KG1 (cell line): ENCODE data around the gene SLC25A23.
A peak's percentile ranks its signal among the peaks of the same experiment; 100 is the strongest.

Experiments
- DNase-seq: peaks from one replicate; lab custom pipeline; 2025; lab: John Stamatoyannopoulos, UW

The SLC25A23 gene

DNA sequence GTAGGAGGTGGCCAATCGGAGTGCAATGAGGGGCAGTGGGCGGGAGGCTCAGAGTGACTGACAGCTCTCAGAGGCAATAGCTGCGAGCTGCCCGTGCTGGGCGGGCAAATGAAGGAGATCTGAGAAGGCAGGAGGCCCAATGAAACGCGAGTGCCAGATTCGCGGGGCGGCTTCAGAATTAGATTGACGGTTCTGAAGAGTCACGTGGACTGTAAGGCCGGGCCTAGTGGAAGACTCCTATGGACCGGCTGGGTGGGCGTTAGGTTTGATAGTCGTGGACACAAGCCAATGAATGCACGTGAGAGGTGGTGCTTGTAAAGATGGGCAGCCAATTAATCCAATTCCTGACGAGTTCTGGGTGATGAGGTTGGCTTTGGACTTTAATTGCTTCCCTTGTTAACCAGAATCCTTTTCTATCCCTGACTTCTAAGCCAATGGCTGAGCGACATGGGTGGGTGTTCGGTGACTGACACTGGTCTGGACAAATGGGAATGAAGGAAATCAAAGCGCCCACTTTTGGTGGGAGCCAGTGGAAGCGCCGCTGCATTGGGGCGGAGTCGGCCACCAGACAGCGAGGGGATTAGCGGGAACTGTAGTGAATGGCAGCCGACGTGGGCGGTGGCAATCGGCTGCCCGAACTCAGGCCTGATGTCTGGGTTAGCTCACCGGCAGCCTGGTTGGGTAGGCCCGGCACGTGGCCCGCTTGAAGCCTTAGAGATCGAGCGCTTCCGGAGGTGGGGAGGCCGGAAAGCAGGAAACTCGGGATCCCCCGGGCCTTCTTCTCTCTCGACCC lies 34.5 kb downstream of the SLC25A23 start:
- DNase-seq: peak; percentile 98

GRCh38 chr19:6424195-6424938 lies 35.2 kb downstream of the SLC25A23 start, which contains the start of gene KHSRP:
Gene KHSRP, minus strand, starts transcription at chr19:6424811. Its CDS starts 110 bp downstream, at chr19:6424701.
- DNase-seq: no peak

DNA sequence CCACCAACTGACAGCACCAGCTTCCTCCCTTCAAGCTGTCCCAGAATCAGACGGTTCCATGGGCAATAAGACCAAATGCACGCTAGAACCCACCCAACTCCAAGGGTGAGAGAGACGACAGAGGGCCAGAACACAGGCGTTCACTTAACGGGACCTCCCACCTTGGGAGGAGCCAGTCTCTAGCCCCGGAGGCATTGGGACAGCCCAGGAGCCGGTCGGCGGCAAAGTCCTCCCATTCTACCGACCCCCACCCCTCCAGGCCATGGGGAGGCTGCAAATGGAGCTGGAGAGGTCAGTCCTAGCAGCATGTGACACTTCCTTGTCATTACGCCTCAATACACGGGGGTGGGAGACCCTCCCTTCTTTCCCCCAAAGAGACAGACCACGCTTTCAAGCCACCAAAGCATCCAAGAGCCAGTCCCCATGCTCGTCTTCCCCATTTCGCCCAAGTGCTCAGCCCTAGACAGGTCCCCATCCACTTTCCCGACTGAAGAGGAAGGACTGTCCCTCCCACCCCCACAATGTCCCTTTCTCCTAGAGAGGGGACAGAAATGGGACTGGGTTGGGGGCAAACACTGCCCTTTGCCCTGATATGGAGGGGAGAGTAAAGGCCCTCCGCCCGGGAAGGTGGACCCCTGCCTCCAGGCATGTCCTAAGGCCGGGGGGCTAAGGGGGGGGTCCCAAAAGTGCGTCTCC lies 35.9 kb downstream of the SLC25A23 start:
- DNase-seq: no peak

DNA sequence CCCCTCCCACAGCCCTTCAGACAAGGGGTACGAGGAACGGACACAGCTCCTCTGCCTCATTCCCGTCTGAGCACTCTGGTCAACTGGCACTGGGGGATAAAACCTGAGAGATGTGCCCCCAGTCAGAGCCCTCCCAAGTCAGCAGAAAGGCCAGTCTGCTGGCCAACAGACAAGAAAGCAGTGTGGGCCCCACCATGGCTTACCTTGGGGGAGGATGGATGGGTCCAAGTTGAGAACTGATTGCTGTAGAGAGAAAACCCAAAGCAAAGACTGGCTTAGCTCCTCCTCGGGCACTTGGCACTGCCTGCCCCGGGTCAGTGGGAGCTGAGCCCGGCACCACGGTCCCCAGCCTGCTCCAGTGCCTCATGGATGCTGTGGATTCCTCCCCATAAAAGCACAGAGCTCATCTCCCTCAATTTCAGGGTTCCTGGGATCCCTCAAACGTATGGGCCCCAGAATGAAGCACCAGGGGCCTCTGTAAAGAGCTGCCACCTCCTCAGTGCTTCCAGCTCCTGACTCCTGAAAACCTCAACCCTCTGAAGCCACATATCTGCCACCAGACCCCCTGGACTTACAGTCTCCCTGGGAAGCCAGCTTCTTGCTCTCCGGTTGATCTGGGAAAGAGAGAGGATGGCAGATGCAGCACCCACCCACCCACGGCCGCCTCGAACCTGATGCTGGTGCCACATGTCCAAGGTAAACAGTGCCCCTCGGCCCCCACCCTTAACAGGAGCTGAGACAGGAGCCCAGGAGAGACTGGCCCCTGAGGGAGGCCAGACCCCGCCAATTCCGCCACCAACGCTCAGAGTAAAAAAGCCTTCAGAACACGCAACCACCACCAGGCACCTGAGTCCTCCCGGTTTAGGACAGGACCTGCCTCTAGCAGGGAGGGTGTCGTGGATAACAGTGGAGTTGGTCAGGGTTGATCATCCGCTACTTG lies 38.2 kb downstream of the SLC25A23 start:
- no peak for DNase-seq

- no peak for DNase-seq
These were observed 41.0 kb downstream of the SLC25A23 start for GRCh38 chr19:6418562-6418932.

DNA sequence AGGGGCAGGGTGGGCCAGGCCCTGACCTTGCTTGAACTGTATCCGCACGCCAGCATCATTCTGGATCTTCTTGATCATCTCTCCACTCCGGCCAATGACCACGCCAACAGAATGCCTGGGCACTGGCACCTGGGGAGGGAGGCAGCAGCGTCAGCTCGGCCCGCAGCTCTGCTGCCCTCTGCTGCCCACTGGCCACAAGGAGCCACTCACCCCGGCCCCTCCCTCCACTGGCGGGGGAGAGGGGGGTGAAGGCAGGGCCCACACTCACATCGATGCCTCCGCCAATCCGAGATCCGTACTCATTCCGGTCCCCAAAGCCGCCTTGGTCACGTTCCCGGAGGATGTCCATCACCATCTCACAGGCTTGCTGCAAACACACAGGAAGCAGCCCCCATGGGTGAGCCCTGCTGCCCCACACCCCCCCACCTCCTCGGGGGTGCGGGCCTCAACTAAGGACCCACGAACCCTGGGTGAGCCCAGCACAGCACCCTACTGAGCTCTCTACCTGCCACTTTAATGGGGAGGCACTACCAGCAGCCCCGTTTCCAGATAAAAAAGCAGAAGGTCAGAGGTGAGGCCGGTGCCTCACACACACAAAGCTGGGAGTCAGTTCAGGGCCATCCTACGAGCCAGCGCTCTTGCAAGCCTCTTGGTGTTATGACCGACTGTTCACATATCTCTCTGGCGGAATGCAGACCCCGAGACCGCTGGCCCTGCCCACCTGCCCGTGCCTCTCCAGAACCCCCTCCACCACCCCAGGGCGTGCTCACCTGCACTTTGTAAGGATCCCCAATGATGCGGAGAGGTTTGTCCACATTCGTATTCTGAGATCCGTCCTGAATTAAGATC lies 41.7 kb downstream of the SLC25A23 start:
- DNase-seq: no peak

GRCh38 chr19:6416658-6417405 lies 42.8 kb downstream of the SLC25A23 start:
- no peak for DNase-seq

GRCh38 chr19:6415591-6416190 lies 43.9 kb downstream of the SLC25A23 start:
- no peak for DNase-seq

DNA sequence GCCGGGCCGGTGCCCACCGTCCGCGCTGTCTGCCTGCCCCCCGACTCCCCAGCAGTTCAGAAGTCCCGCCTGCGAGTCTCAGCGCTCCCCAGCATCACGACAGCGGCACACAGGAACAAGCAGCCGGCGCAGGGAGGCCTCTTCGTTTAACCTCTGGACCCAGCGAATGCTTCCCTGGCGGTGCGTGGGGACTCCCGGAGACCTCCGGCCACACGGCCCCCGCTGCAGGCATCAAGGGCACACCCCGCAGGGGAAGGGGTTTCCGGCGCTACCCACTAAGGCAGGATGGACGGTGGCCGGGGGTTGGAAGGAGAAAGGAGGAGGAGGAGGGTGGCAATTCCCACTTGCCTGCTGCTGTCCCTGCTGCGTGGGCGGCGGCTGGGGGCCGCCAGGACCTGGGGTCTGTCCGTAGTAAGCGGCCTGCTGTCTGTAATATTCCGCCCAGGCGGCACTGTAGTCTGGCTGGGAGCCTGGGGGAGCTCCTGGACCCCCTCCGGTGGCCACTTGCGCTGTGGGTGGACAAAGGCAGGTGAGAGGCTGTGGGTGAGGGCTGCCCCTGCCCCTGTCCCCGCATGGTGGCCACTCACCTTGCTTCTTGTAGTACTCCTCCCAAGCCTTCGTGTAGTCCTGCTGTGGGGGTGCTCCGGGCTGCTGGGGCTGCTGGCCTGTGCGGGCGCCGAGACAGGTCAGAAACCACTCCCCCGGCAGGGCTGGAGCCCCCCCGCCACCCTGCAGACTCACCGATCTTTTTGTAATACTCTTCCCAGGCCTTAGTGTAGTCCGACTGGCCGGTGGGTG lies 44.6 kb downstream of the SLC25A23 start:
- DNase-seq: no peak

DNA sequence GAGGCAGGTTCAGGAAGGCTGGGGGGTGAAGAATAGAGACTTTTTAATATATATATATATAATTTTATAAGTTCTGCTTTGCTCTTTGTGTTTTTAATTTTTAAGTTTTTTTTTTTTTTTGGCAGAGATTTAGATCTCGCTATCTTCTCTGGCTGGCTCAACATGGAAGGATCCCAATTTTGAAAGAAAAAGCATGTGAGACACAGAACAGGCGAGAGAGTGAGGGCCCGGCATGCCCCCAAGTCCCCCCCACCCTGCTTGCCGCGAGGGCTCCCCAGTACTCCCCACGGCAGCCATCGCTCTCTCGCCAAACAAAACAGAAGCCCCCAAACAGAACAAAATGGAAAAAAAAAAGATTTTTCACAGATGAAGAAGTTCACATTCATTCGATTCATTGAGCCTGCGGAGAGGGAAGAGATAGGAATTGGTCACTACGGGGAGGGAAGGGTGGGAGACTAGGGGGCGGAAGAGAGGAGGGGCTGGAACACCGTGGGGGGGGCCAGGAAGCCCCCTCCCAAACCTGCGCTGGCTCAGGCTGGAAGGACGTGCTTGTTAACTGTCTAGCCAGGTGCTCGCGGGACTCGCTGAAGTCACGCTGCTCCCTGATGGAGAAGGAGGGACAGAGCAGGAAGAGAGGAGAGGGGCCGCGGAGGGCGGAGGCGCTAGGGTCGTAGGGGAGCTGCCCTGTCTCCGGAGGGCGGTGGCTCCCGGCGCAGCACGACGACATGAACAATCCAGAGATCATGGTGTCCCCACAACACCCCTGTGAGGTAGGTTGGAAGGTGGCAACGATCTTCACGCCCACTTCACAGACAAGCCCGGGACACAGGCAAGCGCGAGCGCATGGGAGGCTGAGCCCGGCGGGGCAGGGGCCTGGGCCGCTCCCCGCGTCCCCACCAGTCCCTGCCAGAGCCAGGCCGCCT lies 45.6 kb downstream of the SLC25A23 start:
- no peak for DNase-seq

DNA sequence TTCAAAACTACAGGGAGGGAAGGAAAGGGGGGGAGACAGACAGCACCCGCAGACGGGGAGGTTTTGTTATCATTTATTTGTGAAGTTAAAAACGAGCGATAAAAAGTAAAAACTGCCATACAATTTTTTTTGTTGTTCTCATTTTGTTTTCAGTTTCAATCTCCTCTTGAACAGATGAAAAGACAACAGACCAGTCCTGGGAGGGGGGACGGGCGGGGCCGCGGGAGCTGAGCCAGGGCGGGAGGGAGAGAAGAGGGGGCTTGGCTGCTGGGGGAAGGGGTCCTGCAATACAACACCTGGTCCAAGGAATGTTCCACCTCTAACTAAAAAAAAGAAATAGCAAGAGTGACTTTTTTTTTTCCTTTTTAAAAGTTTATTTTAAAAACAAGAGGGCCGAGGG lies 46.3 kb downstream of the SLC25A23 start:
- DNase-seq: no peak

DNA sequence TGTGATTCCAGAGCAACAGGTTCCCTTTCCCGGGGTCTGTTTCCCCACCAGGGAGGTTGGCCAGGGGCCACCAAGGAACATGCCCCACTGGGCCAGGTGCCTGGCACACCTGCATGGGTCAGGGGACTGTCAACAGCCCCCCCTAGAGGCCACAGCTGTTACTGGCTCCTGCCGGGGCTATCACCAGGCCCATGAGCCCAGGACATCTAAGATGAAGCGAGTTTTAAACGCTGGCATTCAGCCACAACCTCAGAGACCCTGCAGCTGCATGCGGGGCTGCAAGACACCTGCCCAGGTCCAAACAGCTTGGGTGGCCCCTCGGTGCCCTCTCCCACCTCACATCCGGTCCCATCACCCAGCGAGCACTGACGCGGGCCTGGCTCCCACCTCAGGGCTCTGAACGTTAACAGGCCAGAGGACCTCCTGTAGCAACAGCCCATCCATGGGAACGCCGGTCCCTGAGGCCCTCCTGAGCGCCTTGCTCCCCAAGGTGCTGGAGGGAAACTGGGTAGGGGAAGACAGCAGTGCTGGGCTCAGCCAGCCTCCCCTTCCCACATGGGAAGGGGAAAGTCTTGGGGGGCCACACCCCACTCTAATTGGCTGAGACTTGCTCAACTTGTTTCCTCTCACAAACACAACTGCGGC lies 47.0 kb downstream of the SLC25A23 start:
- DNase-seq: no peak

DNA sequence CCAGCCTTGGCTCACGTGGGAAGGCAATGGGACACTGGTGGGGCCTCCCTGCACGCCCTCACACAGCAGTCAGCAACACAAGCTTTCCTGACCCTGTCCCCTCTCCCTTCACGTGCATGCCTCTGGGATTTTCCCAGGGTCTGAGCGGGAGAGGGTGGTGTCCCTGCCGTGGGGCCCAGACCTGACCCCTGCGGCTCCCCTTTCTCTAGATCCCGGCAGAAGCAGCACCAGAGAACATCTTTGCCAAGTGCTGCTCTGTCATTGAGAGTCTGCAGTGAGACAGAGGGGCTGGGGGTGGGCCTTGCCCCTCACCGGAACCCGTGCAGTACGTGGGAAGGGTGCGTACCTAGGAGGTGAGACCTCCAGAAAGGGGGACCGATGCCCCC lies 47.5 kb downstream of the SLC25A23 start:
- DNase-seq: no peak

DNA sequence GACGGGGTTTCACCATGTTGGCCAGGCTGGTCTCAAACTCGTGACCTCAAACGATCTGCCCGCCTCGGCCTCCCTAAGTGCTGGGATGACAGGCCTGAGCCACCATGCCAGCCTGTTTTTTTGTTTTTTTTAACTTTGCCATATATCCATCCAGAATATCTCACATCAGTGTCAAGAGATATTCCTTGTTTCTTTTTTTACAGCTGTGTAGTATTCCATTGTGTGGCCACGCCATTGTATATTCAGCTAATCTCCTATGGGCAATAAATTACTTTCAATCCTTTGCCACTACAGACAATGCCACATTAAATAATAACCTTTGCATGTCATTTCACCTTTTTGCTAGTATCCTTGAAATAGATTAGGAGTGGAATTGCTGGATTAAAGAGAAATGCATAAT lies 50.2 kb downstream of the SLC25A23 start:
- DNase-seq: no peak

GRCh38 chr19:6406401-6406800 lies 53.2 kb downstream of the SLC25A23 start:
- no peak for DNase-seq

- no peak for DNase-seq
These were observed 56.6 kb downstream of the SLC25A23 start for GRCh38 chr19:6402837-6403608.
